ENCODE measurements around the gene ZNF366. TPM values are rescaled to one million over a fixed set of nuclear protein-coding genes. Genes with fewer than 3 reads are reported as not detected.

ZNF366 gene
- total RNA-seq, 4 donors from 2014 or later, result 0.70 to 2.5 (median 1.3) TPM

- H3K4me3 ChIP-seq, result no peak overlapping the region
- no peak for DNase-seq
- H3K27ac ChIP-seq, result no peak overlapping the region
- no peaks in the 10 kb centered on the region for H3K4me1 ChIP-seq
- H3K27me3 ChIP-seq, result no peaks in the 10 kb centered on the region
- no peaks in the 10 kb centered on the region for H3K9me3 ChIP-seq
- H3K36me3 ChIP-seq, result no peaks in the 10 kb centered on the region
- TF ChIP-seq POLR2A (IDR thresholded peaks at IDR 0.05), result no peak
Observed at GRCh38 chr5:72467461-72467860, 39.7 kb downstream of the ZNF366 start.

GRCh38 chr5:72465601-72466563, 41.3 kb downstream of the ZNF366 start:
- Histone ChIP-seq H3K27me3 (no peaks in the 10 kb centered on the region), H3K27ac (no peak overlapping the region), H3K4me1 (no peaks in the 10 kb centered on the region), H3K36me3 (no peaks in the 10 kb centered on the region), H3K4me3 (no peak overlapping the region), H3K9me3 (no peaks in the 10 kb centered on the region)
- DNase-seq, result no peak
- TF ChIP-seq CTCF (IDR thresholded peaks at IDR 0.05), result no peak
- no peak for TF ChIP-seq POLR2A (IDR thresholded peaks at IDR 0.05)

GRCh38 chr5:72465066-72465465, 42.1 kb downstream of the ZNF366 start:
- no peaks in the 10 kb centered on the region for H3K4me1 ChIP-seq
- TF ChIP-seq CTCF (IDR thresholded peaks at IDR 0.05), result no peak
- no peak for TF ChIP-seq POLR2A (IDR thresholded peaks at IDR 0.05)
- no peak overlapping the region for H3K27ac ChIP-seq
- no peaks in the 10 kb centered on the region for H3K9me3 ChIP-seq
- DNase-seq, result no peak
- H3K4me3 ChIP-seq, result no peak overlapping the region
- no peaks in the 10 kb centered on the region for H3K36me3 ChIP-seq
- H3K27me3 ChIP-seq, result no peaks in the 10 kb centered on the region

GRCh38 chr5:72464071-72464470, 43.1 kb downstream of the ZNF366 start:
- TF ChIP-seq POLR2A (IDR thresholded peaks at IDR 0.05) (no peak), CTCF (IDR thresholded peaks at IDR 0.05) (no peak)
- Histone ChIP-seq H3K9me3 (no peaks in the 10 kb centered on the region), H3K4me1 (peaks cover 0 to 5% (median 0%) of the 10 kb centered on the region in 4 donors), H3K27ac (no peak overlapping the region), H3K27me3 (no peaks in the 10 kb centered on the region), H3K4me3 (no peak overlapping the region), H3K36me3 (no peaks in the 10 kb centered on the region)
- no peak for DNase-seq

GRCh38 chr5:72463449-72464052, 43.7 kb downstream of the ZNF366 start:
- TF ChIP-seq POLR2A (IDR thresholded peaks at IDR 0.05), result no peak
- TF ChIP-seq CTCF (IDR thresholded peaks at IDR 0.05), result no peak
- no peak for DNase-seq
- H3K9me3 ChIP-seq, result no peaks in the 10 kb centered on the region
- no peak overlapping the region for H3K4me3 ChIP-seq
- peaks cover 0 to 8% (median 0%) of the 10 kb centered on the region in 4 donors for H3K4me1 ChIP-seq
- H3K27me3 ChIP-seq, result no peaks in the 10 kb centered on the region
- H3K27ac ChIP-seq, result no peak overlapping the region
- H3K36me3 ChIP-seq, result no peaks in the 10 kb centered on the region

- Histone ChIP-seq H3K9me3 (no peaks in the 10 kb centered on the region), H3K27me3 (no peaks in the 10 kb centered on the region), H3K36me3 (no peaks in the 10 kb centered on the region), H3K27ac (no peak overlapping the region), H3K4me3 (no peak overlapping the region), H3K4me1 (peaks cover 0 to 8% (median 0%) of the 10 kb centered on the region in 4 donors)
- DNase-seq, result no peak
- no peak for TF ChIP-seq CTCF (IDR thresholded peaks at IDR 0.05)
- no peak for TF ChIP-seq POLR2A (IDR thresholded peaks at IDR 0.05)
Observed at GRCh38 chr5:72460413-72460812, 46.8 kb downstream of the ZNF366 start.
